Loucy (cell line): ENCODE results near the gene AGAP1.

Experiments
- H2AFZ ChIP-seq: fragments of 200-600 bp; sonication (generic); 2 replicates; pipeline ENCODE4 v1.6.0; 2016; ENCODE audit warnings: antibody characterized with exemption, mild to moderate bottlenecking, low read length, moderate library complexity
- H3F3A ChIP-seq: fragments of 200-600 bp; 2 replicates; pipeline ENCODE4 v1.6.0; 2016; ENCODE audit warnings: antibody characterized with exemption, low read depth, mild to moderate bottlenecking
- H3K27me3 ChIP-seq: fragments of 200-600 bp; sonication (generic); 2 replicates; pipeline ENCODE4 v1.6.1; 2014; ENCODE audit warnings: low read length, mild to moderate bottlenecking; ENCODE audit not compliant: insufficient read depth, poor library complexity, severe bottlenecking
- H3K36me3 ChIP-seq: fragments of 200-600 bp; sonication (generic); 2 replicates; pipeline ENCODE4 v1.6.1; 2016; ENCODE audit warnings: low read length; ENCODE audit not compliant: insufficient read depth
- H3K4me1 ChIP-seq: fragments of 200-600 bp; sonication (generic); 2 replicates; pipeline ENCODE4 v1.5.1; 2014; ENCODE audit warnings: low read length, mild to moderate bottlenecking; ENCODE audit not compliant: insufficient read depth, poor library complexity, severe bottlenecking
- H3K4me2 ChIP-seq: fragments of 200-600 bp; sonication (generic); 2 replicates; pipeline ENCODE4 v1.6.0; 2014; ENCODE audit warnings: antibody characterized with exemption, low read length, low read depth, mild to moderate bottlenecking; ENCODE audit not compliant: poor library complexity, severe bottlenecking
- H3K4me3 ChIP-seq: fragments of 200-600 bp; sonication (generic); 2 replicates; pipeline ENCODE4 v1.5.1; 2014; ENCODE audit warnings: low read length, mild to moderate bottlenecking, mixed read lengths; ENCODE audit not compliant: poor library complexity, severe bottlenecking
- H3K79me2 ChIP-seq: fragments of 200-600 bp; sonication (generic); 2 replicates; pipeline ENCODE4 v1.6.1; 2014; ENCODE audit warnings: low read length; ENCODE audit not compliant: insufficient read depth
- H3K9ac ChIP-seq: fragments of 200-600 bp; sonication (generic); 2 replicates; pipeline ENCODE4 v1.6.0; 2014; ENCODE audit warnings: mild to moderate bottlenecking, low read depth, low read length, moderate library complexity; ENCODE audit not compliant: poor library complexity, severe bottlenecking
- H3K9me2 ChIP-seq: fragments of 200-600 bp; sonication (generic); replicated peaks from 2 replicates; pipeline ENCODE4 v1.6.1; 2016; ENCODE audit warnings: low read depth, low read length, mixed read lengths
- H3K9me3 ChIP-seq: fragments of 200-600 bp; sonication (generic); 2 replicates; pipeline ENCODE4 v1.6.1; 2014; ENCODE audit warnings: mild to moderate bottlenecking, antibody characterized with exemption, low read length, low read depth; ENCODE audit not compliant: insufficient read depth
- H4K20me1 ChIP-seq: fragments of 200-600 bp; sonication (generic); 2 replicates; pipeline ENCODE4 v1.6.0; 2014; ENCODE audit warnings: antibody characterized with exemption, low read length, mild to moderate bottlenecking; ENCODE audit not compliant: insufficient read depth, poor library complexity, severe bottlenecking
- EZH2phosphoT487 ChIP-seq: fragments of 200-600 bp; IDR thresholded peaks from 2 replicates; pipeline ENCODE4 v1.6.1; 2018; ENCODE audit warnings: antibody characterized with exemption, mild to moderate bottlenecking, moderate library complexity, borderline replicate concordance
- TF ChIP-seq, protein P1 (sequence below): fragments of 200-600 bp; sonication (generic); conservative IDR thresholded peaks from 2 replicates; pipeline ENCODE4 v1.5.1; 2014; ENCODE audit warnings: mild to moderate bottlenecking, antibody characterized with exemption, low read length

AGAP1 gene

DNA sequence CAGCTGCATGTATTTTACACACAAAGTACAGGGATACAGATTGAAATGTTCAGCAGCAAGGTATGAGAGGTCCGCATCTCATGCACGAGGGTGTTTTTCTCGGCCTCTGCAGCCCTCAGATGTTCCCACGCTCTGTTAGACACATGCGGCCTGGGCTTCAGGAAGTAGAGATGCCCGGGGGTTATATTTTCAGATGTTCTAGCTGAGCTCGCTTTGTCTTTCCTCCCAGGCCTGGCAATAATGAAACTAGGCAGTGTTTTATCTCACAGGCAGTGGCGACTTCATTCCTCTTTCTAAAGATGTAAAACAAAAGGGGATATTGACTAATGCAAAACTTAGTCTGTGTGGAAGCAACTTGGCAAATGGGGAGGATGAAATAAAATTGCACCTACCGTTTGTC is 483.6 kb downstream of the AGAP1 start:
- no peaks in the 10 kb centered on the region; the same call in 1 of the 2 replicates for H3K36me3 ChIP-seq
- H4K20me1 ChIP-seq, result no peaks in the 10 kb centered on the region
- H3K4me1 ChIP-seq, result no peaks in the 10 kb centered on the region
- H3K9me3 ChIP-seq, result no peaks in the 10 kb centered on the region; the same call in 1 of the 2 replicates
- H3K9ac ChIP-seq, result no peak overlapping the region
- H3F3A ChIP-seq, result no peaks in the 10 kb centered on the region
- H3K27me3 ChIP-seq, result no peaks in the 10 kb centered on the region
- H3K79me2 ChIP-seq, result no peaks in the 10 kb centered on the region
- H2AFZ ChIP-seq, result no peak overlapping the region
- H3K9me2 ChIP-seq, result no peaks in the 10 kb centered on the region
- no peak for TF ChIP-seq EZH2phosphoT487
- TF ChIP-seq, protein P1, sequence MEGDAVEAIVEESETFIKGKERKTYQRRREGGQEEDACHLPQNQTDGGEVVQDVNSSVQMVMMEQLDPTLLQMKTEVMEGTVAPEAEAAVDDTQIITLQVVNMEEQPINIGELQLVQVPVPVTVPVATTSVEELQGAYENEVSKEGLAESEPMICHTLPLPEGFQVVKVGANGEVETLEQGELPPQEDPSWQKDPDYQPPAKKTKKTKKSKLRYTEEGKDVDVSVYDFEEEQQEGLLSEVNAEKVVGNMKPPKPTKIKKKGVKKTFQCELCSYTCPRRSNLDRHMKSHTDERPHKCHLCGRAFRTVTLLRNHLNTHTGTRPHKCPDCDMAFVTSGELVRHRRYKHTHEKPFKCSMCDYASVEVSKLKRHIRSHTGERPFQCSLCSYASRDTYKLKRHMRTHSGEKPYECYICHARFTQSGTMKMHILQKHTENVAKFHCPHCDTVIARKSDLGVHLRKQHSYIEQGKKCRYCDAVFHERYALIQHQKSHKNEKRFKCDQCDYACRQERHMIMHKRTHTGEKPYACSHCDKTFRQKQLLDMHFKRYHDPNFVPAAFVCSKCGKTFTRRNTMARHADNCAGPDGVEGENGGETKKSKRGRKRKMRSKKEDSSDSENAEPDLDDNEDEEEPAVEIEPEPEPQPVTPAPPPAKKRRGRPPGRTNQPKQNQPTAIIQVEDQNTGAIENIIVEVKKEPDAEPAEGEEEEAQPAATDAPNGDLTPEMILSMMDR, result no peak
- H3K4me3 ChIP-seq, result no peak overlapping the region
- no peak overlapping the region for H3K4me2 ChIP-seq

DNA sequence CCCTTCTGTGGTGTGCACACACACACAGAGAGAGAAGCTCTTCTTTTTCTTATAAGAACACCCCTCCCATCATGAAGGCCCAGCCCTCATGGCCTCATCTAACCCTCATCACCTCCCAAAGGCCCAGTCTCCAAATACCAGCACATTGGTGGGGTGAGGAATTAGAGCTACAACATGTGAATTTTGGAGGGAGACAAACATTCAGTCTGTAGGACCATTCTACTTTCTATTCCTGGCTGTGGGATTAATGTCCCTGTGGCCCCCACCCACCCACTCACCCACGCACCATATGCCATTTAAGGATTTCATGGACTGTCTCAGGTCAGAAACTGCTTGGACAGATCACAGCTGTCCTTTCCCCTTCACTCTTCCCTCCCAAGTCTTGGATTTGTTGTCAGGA is 484.2 kb downstream of the AGAP1 start:
- no peak overlapping the region for H3K4me3 ChIP-seq
- H3K9ac ChIP-seq, result no peak overlapping the region
- no peaks in the 10 kb centered on the region for H3K4me1 ChIP-seq
- H4K20me1 ChIP-seq, result no peaks in the 10 kb centered on the region
- H3K36me3 ChIP-seq, result no peaks in the 10 kb centered on the region; the same call in 1 of the 2 replicates
- no peaks in the 10 kb centered on the region for H3F3A ChIP-seq
- no peaks in the 10 kb centered on the region; the same call in 1 of the 2 replicates for H3K9me3 ChIP-seq
- H3K27me3 ChIP-seq, result no peaks in the 10 kb centered on the region
- TF ChIP-seq, protein P1, result no peak
- no peak for TF ChIP-seq EZH2phosphoT487
- no peak overlapping the region for H3K4me2 ChIP-seq
- no peak overlapping the region for H2AFZ ChIP-seq
- H3K79me2 ChIP-seq, result no peaks in the 10 kb centered on the region
- H3K9me2 ChIP-seq, result no peaks in the 10 kb centered on the region

DNA sequence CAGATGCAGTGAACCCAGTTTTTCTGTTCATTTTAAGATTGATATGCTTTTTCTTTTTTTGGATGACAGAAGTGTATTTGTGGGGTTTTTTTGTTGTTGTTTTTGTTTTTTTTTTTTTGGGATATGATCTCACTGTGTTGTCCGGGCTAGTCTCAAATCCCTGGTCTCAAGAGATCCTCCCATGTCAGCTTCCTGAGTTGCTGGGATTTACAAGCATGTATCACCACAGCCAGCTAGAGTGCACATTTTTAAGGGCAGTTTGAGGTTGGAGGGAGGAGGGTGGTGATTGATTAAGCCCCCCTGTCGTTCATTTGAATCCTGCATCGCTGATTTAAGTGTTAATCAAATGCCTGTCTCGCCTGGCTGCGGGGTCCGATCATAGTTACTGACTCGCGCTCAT is 485.2 kb downstream of the AGAP1 start:
- H3K36me3 ChIP-seq, result no peaks in the 10 kb centered on the region; the same call in 1 of the 2 replicates
- no peak overlapping the region for H3K4me3 ChIP-seq
- H3K9ac ChIP-seq, result no peak overlapping the region
- no peaks in the 10 kb centered on the region for H3K27me3 ChIP-seq
- H3K4me2 ChIP-seq, result no peak overlapping the region
- no peaks in the 10 kb centered on the region for H3K79me2 ChIP-seq
- no peaks in the 10 kb centered on the region; the same call in 1 of the 2 replicates for H3K9me3 ChIP-seq
- TF ChIP-seq EZH2phosphoT487, result no peak
- TF ChIP-seq, protein P1, result no peak
- H3K9me2 ChIP-seq, result no peaks in the 10 kb centered on the region
- H3K4me1 ChIP-seq, result no peaks in the 10 kb centered on the region
- H2AFZ ChIP-seq, result no peak overlapping the region
- no peaks in the 10 kb centered on the region for H3F3A ChIP-seq
- H4K20me1 ChIP-seq, result no peaks in the 10 kb centered on the region
